Heart right ventricle (tissue), 16 donors: ENCODE results near the gene IL10RB. TPM values are rescaled to one million over a fixed set of nuclear protein-coding genes. Genes with fewer than 3 reads are reported as not detected.
A peak's percentile ranks its signal among the peaks of the same experiment; 100 is the strongest.
"Not testable (repeated sequence)": the region's sequence is repeated elsewhere in the genome, so short reads cannot be mapped to it uniquely, and the experiment has no call there.

Experiments
- ATAC-seq, 8 donors: fragments of 200-7000 bp; cut with Tn5 transposase; one replicate each; pipeline ENCODE4 v1.9.1; 2020; ENCODE audit warnings: mild to moderate bottlenecking in 8 of 8, moderate library complexity in 8 of 8, moderate number of reproducible peaks in 1 of 8
- DNase-seq, 2 donors: peaks; one replicate each; pipeline ENCODE4 v3.0.0-alpha.2; 2020
- H3K27ac ChIP-seq, 10 donors: fragments of 200-600 bp; sonication (generic) in 2 of 10; one replicate each; pipeline versions ENCODE4 v1.5.0 to v1.8.0; 2020 to 2022; ENCODE audit warnings: mild to moderate bottlenecking in 3 of 10
- H3K27me3 ChIP-seq, 7 donors: fragments of 200-600 bp; one replicate each; pipeline ENCODE4 v1.8.0; 2021 to 2022; ENCODE audit warnings: mild to moderate bottlenecking in 2 of 7
- H3K36me3 ChIP-seq, 9 donors: fragments of 200-600 bp; sonication (generic) in 1 of 9; one replicate each; pipeline versions ENCODE4 v1.5.0 to v1.8.0; 2020 to 2022; ENCODE audit warnings: mild to moderate bottlenecking in 2 of 9
- H3K4me1 ChIP-seq, 9 donors: fragments of 200-600 bp; sonication (generic) in 1 of 9; one replicate each; pipeline versions ENCODE4 v1.5.0 to v1.8.0; 2020 to 2022; ENCODE audit warnings: mild to moderate bottlenecking in 4 of 9
- H3K4me3 ChIP-seq, 10 donors: fragments of 200-600 bp; sonication (generic) in 2 of 10; one replicate each; pipeline versions ENCODE4 v1.5.0 to v1.8.0; 2020 to 2022; ENCODE audit warnings: mild to moderate bottlenecking in 7 of 10, moderate library complexity in 2 of 10
- H3K9me3 ChIP-seq, 11 donors: fragments of 200-600 bp in 10 of 11; sonication (generic) in 2 of 11; one replicate each; pipeline versions ENCODE4 v1.5.0 to v1.8.0; 2013 to 2022; ENCODE audit warnings: mild to moderate bottlenecking in 2 of 11, control low read depth in 1 of 11, moderate library complexity in 1 of 11
- CTCF ChIP-seq, 9 donors: fragments of 200-600 bp; sonication (generic) in 2 of 9; IDR thresholded peaks; one replicate each; pipeline versions ENCODE4 v1.5.0 to v1.8.0; 2021 to 2022; ENCODE audit warnings: antibody characterized with exemption in 9 of 9, mild to moderate bottlenecking in 5 of 9, moderate library complexity in 1 of 9
- WGBS, 2 donors: extraction: QIAGEN DNeasy Blood & Tissue Kit; methylation state at CpG; one replicate each; pipeline ENCODE4 v1.1.7; 2013; ENCODE audit warnings: inconsistent platforms in 1 of 2; 5-methylcytosine and 5-hydroxymethylcytosine counted together
- intact Hi-C, 10 donors: fragments of 100-400 bp; cut with DNase I; formaldehyde crosslinking; loops; one replicate each; pipeline versions ENCODE4 v1.11.1 to v1.14.2; 2022
- polyA plus RNA-seq, 2 donors: library from polyadenylated mRNA; stranded (reverse); fragments of 200-250 nt; gene quantifications; one replicate each; pipeline ENCODE4 v1.2.3, GENCODE V29; 2013
- total RNA-seq, 10 donors: library from RNA; stranded (reverse); fragmentation: NEBNext Ultra II Directional in 3 of 10; extraction: Animal tissue kit (Norgen Biotek cat#: 25700) in 3 of 10; gene quantifications; one replicate each; pipeline versions ENCODE4 v1.2.1 to v1.2.4, GENCODE V29; 2021 to 2023
- donor health status: Arrhythmogenic right ventricular cardiomyopathy.
- donor health status: ischemic (EF 13 %, LVEDD 7.1; RV severe dilation, severe dysfunction).
- donor health status: healthy with polysubstance abuse.
- donor health status: DM: no; HTN: yes; CAD: no.
- donor health status: DM: no; HTN: no; CAD: no.
- donor health status: ischemic (EF 25% LVEDD 6.9; RV normal size, moderate dysfunction).
- donor health status: ischemic (EF 25% LVEDD 5.7; RV mildly dilated, moderate dysfunction).
- donor health status: healthy.
- donor health status: DM: yes; HTN: yes; CAD: no.
- donor health status: Ischemic cardiomyopathy.
- donor health status: ischemic (EF 35%, LVEDD 5.7; RV mildly dilated, moderate dysfunction).
- donor health status: nonischemic (EF 11% LVEDD 7.7; RV severe dilation, severe dysfunction).
- donor health status: DM: yes; HTN: yes; CAD: no.
- donor health status: PGD.
- donor health status: ischemic (EF 29% LVEDD 5.4; RV normal size, mild dysfunction).
- donor health status: nonischemic (EF 23%, LVEDD 6.1; RV moderate dilation, normal function).

The IL10RB gene
- total and polyA plus RNA-seq, 12 donors: 4.1 to 16.8 (median 7.2) TPM

GRCh38 chr21:33251119-33251518, 15.0 kb upstream of the IL10RB start:
- Histone ChIP-seq H3K36me3 (peaks cover 0 to 100% (median 59%) of the 10 kb centered on the region in 9 donors), H3K4me1 (peaks cover 0 to 35% (median 23%) of the 10 kb centered on the region in 9 donors)

GRCh38 chr21:33253382-33253781, 12.8 kb upstream of the IL10RB start:
- peaks cover 0 to 18% (median 10%) of the 10 kb centered on the region in 9 donors for H3K4me1 ChIP-seq
- 71 to 84% methylated on average over 6 of the region's 6 CpGs for WGBS, 2 donors
- intact Hi-C loops, H3K27me3 ChIP-seq, H3K4me3 ChIP-seq, DNase-seq, H3K9me3 ChIP-seq: not testable (repeated sequence)
- peak in 1 of 8 donors; percentile 16 for ATAC-seq
- peak overlapping the region in 5 of 10 donors; percentile 5 to 59 (median 12) for H3K27ac ChIP-seq
- H3K36me3 ChIP-seq: peaks cover 0 to 100% (median 60%) of the 10 kb centered on the region in 9 donors

More at GRCh38 chr21:33251119-33251518, 15.0 kb upstream of the IL10RB start:
- intact Hi-C loops: no loop called here
- no peak overlapping the region for H3K27ac ChIP-seq
- no peak overlapping the region for H3K4me3 ChIP-seq
- DNase-seq (no peak), ATAC-seq (no peak)
- no peak for TF ChIP-seq CTCF (IDR thresholded peaks at IDR 0.05)
- no peaks in the 10 kb centered on the region for H3K27me3 ChIP-seq
- H3K9me3 ChIP-seq: no peaks in the 10 kb centered on the region
- 90 to 94% methylated on average over 2 of the region's 2 CpGs for WGBS, 2 donors

GRCh38 chr21:33254766-33255165, 11.4 kb upstream of the IL10RB start:
- Histone ChIP-seq H3K4me3 (no peak overlapping the region), H3K4me1 (peaks cover 0 to 18% (median 11%) of the 10 kb centered on the region in 9 donors), H3K27me3 (no peaks in the 10 kb centered on the region), H3K36me3 (peaks cover 0 to 100% (median 58%) of the 10 kb centered on the region in 9 donors), H3K9me3 (peaks cover 0 to 9% (median 5%) of the 10 kb centered on the region in 11 donors), H3K27ac (no peak overlapping the region)
- no peak for ATAC-seq
- WGBS, 2 donors: 94 to 95% methylated on average over 5 of the region's 5 CpGs
- intact Hi-C loops: no loop called here
- no peak for DNase-seq
- no peak for TF ChIP-seq CTCF (IDR thresholded peaks at IDR 0.05)

GRCh38 chr21:33255404-33255803, 10.8 kb upstream of the IL10RB start:
- H3K27me3 ChIP-seq: no peaks in the 10 kb centered on the region
- peaks cover 0 to 20% (median 11%) of the 10 kb centered on the region in 9 donors for H3K4me1 ChIP-seq
- DNase-seq (no peak), ATAC-seq (no peak)
- no peak overlapping the region for H3K27ac ChIP-seq
- intact Hi-C loops: no loop called here
- peaks cover 0 to 100% (median 56%) of the 10 kb centered on the region in 9 donors for H3K36me3 ChIP-seq
- H3K4me3 ChIP-seq: no peak overlapping the region
- no peak for TF ChIP-seq CTCF (IDR thresholded peaks at IDR 0.05)
- 53 to 65% methylated on average over 1 of the region's 1 CpG for WGBS, 2 donors
- H3K9me3 ChIP-seq: peaks cover 0 to 9% (median 5%) of the 10 kb centered on the region in 11 donors

GRCh38 chr21:33256019-33256418, 10.1 kb upstream of the IL10RB start:
- WGBS, 2 donors: 91 to 94% methylated on average over 6 of the region's 6 CpGs
- Histone ChIP-seq H3K27ac (no peak overlapping the region), H3K36me3 (peaks cover 0 to 100% (median 51%) of the 10 kb centered on the region in 9 donors), H3K27me3 (no peaks in the 10 kb centered on the region), H3K4me3 (no peak overlapping the region), H3K4me1 (peaks cover 0 to 24% (median 11%) of the 10 kb centered on the region in 9 donors), H3K9me3 (peaks cover 0 to 9% (median 5%) of the 10 kb centered on the region in 11 donors)
- ATAC-seq: no peak
- no peak for TF ChIP-seq CTCF (IDR thresholded peaks at IDR 0.05)
- DNase-seq: no peak
- intact Hi-C loops: no loop called here
